Activated T-cell treated with anti-CD3 and anti-CD28 coated beads for 4 hours (primary cell): Measurements from ENCODE around the gene RBMX.

Experiments
- DNase-seq: peaks from one replicate; pipeline ENCODE4 v3.0.0-alpha.2; 2020

The RBMX gene

DNA sequence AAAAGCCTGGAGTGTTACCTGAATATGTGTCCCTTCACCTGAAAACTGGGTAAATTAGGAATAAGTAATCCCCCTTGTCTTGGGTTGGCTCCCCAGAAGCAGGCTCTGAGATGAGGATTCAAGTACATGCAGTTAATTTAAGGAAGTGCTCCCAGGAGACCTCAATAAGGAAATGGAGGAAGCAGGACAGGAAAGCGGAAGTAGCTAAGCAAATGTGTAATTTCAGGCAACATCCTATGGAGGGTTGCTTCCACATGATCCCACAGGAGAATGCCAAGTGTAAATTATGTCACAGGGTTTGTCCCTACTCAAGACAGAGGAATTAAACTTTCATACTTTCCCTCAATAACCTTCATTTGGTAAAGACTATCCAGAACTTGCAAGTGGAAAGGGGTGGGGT, 51.7 kb downstream of the RBMX start:
- DNase-seq = no peak

DNA sequence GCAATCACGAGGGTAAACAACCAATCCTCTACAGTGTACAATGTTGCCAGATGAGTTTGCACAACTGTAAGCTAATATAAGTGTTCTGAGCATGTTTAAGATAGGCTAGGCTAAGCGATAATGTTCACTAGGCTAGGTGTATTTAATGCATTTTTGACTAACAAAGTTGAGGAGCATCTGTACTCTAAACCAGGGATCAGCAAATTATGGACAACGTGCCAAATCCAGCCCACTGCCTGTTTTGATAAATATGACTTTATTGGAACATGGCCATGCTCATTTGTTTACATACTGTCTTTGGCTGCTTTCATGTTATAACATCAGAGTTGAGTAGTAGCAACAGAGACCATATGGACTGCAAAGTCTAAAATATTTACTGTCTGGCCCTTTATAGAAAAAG, 53.5 kb downstream of the RBMX start:
- DNase-seq = no peak

DNA sequence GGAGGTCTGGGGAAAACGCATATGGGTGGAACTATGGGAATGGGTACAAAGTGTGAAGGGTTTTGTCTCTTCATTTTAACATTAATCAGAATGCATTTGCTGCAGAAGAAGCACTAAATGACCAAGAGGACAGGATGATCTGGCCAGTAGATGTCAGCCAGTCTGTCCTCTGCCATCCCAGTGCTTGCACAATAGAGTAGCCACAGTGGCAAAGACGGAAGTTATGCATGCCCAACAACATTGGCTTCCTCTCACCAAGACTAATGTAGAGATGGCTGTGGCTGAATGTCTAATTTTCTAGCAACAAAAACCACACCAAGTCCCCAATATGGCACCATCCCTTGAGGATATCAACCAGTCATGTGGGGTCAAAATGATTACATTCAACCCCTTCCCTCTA, 54.8 kb downstream of the RBMX start:
- DNase-seq = no peak
